GM19193 (cell line): ENCODE results near the gene FJX1.

Experiments
- POLR2A ChIP-seq: IDR thresholded peaks from 4 replicates; pipeline ENCODE4 v1.6.1; 2011; ENCODE audit not compliant: insufficient read depth, insufficient read length; ENCODE audit errors: extremely low read depth

Gene FJX1

GRCh38 chr11:35664977-35665441 lies 46.7 kb downstream of the FJX1 start:
- no peak for TF ChIP-seq POLR2A

GRCh38 chr11:35667257-35667656 lies 49.0 kb downstream of the FJX1 start:
- TF ChIP-seq POLR2A = no peak
